HG03342 (cell line): ENCODE data around the gene P4HB.

Experiments
- ATAC-seq: cut with Tn5 transposase; IDR thresholded peaks from one replicate; pipeline ENCODE4 v1.9.1; 2021; ENCODE audit warnings: mild to moderate bottlenecking, moderate library complexity; ENCODE audit not compliant: unreplicated experiment

Gene P4HB

DNA sequence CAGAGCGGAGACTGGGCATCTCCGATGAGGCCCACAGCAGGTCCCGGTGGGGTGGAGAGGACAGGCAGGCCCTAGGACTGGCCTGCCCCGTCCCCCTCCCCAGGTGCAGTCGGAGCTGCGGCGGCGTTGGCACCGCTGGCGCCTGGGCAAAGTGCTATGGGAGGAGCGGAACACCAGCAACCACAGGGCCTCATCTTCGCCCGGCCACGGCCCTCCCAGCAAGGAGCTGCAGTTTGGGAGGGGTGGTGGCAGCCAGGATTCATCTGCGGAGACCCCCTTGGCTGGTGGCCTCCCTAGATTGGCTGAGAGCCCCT is 47.0 kb downstream of the P4HB start:
- ATAC-seq: no peak

- ATAC-seq: no peak
These were observed 47.6 kb downstream of the P4HB start for GRCh38 chr17:81812571-81813370.

GRCh38 chr17:81811705-81812570 is 48.4 kb downstream of the P4HB start:
- ATAC-seq: no peak

DNA sequence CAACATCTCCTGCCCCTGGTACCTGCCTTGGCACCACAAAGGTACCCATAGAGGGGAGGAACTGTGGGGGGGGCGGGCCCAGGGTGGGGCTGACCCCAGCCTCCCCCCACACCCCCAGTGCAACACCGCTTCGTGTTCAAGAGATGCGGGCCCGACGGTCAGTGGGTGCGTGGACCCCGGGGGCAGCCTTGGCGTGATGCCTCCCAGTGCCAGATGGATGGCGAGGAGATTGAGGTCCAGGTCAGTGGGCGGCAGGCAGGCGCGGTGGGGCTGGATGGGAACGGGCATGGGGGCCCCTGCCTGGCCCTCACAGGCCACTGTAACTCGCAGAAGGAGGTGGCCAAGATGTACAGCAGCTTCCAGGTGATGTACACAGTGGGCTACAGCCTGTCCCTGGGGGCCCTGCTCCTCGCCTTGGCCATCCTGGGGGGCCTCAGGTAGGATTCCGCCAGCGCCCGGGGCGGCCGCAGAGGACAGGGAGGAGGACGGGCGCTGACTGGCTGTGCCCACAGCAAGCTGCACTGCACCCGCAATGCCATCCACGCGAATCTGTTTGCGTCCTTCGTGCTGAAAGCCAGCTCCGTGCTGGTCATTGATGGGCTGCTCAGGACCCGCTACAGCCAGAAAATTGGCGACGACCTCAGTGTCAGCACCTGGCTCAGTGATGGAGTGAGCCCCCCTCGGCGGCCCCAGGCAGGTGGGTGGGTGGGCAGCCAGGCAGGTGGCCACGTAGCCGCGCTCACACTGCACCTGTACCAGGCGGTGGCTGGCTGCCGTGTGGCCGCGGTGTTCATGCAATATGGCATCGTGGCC is 49.2 kb downstream of the P4HB start:
- ATAC-seq: no peak

GRCh38 chr17:81810476-81810875 is 49.9 kb downstream of the P4HB start:
- ATAC-seq: no peak

DNA sequence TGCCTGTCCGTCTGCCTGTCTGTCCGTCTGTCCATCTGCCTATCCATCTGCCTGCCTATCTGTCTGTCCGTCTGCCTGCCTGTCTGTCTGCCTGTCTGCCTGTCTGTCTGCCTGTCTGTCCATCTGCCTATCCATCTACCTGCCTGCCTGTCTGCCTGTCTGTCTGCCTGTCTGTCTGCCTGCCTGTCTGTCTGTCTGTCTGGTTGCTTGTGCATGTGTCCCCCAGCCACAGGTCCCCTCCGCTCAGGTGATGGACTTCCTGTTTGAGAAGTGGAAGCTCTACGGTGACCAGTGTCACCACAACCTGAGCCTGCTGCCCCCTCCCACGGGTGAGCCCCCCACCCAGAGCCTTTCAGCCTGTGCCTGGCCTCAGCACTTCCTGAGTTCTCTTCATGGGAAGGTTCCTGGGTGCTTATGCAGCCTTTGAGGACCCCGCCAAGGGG is 50.8 kb downstream of the P4HB start:
- ATAC-seq: no peak

- ATAC-seq: no peak
These were observed 51.4 kb downstream of the P4HB start for GRCh38 chr17:81808778-81809555.

DNA sequence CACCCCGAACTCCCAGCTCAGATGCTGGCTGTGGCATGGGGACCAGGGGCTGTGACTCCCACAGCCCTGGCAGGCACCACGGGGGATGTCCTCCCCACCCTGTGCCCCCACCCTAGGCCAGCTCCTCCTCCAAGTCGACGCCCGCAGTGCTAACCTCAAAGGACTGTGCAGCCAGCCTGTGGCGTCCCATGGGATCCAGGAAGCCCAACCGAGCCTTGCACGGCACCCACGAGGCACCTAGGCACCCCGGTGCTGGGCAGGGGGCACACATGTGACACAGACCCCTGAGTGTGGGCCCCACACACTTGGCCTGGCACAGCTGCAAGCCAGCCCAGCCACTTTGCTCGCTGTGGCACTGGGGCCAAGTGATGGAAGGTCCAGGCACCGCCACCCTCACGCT is 52.5 kb downstream of the P4HB start:
- ATAC-seq: no peak

DNA sequence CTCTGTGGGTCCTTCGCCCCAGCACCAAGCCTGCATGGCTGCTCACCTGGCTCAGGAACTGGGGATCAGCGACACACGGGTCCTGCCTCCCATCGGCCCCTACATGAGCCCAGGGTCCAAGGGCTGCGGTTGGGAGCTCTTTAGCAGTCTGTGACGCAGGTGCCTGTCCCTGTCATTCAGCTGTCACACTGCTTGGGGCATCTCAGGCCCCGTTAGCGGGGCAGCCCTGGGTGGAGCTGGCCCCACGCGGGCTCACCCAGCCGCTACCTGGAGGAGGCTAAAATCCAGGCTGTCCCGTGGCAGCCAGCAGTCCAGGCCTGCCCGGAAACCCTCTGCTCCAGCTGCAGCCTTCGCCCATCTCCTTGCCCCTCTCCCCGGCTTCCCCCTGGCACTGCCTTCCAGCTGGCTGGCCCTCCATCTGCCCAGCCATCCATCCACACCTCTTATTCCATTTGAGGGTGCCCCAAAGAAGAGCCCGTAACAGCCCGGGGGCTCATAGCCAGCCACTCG is 53.1 kb downstream of the P4HB start:
- no peak for ATAC-seq

DNA sequence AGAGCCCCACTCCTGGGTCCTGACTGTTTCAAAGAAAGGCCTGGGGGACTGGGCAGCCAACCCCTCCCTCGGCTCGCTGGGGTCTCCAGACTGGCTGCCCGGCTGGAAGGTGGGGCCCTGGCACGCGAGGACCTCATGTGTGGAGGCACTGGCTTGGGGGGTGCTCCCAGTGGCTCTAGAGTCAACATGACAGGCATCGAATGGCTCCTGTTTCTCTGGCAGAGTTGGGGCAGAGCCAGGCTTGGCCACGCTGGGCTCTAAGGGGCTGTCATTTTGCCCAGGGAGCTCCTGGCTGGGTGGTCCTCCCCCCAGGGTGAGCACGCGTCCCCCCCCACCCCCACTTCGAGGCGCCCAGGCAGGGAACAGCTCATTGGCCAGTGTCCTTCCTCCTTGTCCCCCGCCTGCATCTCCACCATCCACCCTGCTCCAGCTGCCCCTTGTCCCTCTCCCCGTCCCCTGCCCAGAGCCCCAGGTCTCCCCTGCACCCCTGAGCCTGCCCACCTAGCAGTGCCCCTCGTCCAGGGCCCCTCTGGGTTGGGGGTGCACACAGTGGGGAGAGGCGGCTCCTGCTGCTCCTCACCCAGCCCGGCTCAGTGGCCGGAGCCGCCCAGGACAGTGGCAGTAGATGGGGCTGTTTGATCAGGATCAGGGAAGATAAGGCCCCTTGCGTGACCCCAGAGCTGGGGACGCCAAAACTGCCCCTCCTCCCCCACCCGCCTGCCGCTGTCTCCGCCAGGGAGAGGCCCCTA is 53.7 kb downstream of the P4HB start:
- no peak for ATAC-seq

DNA sequence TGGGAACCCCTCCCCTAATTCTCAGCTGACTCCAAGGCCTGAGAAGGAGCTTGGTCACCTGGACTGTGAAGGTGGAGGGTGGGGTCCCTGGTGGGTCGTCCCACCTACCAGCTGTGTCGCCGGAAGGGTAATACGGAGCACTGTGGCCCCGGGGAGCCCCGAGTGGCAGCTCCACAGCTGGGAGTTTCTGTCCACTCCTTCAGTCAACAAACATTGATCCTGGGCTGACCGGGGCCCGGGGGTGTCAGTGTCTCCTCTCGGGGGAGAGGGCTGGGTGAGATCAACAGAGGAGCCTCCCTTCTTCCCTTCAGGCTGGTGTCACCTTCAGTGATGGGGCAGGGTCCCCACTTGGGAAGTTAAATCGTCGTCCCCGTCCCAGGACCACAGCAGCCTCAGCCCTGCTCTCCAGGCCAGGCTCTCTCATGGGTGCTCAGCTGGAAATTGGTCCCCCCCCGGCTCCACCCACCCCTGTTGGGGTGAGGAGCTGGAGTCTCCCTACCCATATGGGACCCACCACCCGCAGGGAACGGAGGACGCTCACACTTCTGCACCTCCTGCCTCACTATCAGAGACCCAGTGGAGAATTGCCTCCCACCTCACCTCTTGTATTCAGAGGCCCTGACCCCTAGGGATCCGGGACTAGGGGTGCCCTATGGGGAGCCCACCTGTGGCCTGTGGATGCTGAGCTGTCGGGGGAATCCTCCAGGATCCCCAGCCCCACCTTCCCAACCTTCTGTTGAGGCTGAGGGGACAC is 54.5 kb downstream of the P4HB start:
- no peak for ATAC-seq

- no peak for ATAC-seq
These were observed 55.6 kb downstream of the P4HB start for GRCh38 chr17:81804559-81805399.

DNA sequence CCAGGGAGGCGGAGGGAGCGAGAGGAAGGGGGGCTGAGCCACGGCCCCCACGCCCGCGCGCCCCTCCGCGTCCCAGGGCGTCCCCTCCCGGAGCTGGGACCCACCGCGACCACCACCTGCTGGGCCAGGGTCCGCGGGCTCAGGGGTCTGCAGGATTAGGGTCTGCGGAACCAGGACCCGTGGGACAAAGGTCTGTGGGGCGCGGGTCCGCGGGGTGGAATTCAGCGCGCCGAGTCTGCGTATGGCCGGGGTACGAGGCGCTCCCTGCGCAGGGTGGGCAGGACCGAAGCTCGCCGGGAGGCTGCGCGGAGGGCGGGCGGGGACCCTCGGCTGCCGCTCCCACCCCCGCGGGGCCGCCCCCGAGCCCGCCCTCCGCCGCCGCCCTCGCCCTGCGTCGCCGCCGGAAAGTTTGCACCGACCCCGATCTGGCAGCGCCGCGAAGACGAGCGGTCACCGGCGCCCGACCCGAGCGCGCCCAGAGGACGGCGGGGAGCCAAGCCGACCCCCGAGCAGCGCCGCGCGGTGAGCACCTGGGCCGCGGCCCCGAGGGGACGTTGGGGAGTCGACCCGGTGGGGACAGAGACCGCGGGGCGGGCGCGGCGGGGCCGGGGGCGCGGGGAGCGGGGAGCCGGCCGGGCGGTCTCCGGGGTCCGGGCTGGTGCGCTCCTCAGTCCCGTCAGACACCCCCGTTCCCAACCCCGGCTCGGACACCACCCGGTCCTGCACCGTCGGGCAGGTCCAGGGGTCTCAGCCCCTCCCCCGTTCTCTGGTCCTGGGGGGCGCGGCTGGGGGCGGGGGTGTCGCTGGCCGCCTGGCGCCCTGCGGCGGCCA is 56.4 kb downstream of the P4HB start, which contains the start of gene GCGR:
TSS of gene GCGR (plus strand) at position 423 of the 831 bp plus-strand sequence. CDS start 4,869 bp downstream, outside the sequence.
- no peak for ATAC-seq

DNA sequence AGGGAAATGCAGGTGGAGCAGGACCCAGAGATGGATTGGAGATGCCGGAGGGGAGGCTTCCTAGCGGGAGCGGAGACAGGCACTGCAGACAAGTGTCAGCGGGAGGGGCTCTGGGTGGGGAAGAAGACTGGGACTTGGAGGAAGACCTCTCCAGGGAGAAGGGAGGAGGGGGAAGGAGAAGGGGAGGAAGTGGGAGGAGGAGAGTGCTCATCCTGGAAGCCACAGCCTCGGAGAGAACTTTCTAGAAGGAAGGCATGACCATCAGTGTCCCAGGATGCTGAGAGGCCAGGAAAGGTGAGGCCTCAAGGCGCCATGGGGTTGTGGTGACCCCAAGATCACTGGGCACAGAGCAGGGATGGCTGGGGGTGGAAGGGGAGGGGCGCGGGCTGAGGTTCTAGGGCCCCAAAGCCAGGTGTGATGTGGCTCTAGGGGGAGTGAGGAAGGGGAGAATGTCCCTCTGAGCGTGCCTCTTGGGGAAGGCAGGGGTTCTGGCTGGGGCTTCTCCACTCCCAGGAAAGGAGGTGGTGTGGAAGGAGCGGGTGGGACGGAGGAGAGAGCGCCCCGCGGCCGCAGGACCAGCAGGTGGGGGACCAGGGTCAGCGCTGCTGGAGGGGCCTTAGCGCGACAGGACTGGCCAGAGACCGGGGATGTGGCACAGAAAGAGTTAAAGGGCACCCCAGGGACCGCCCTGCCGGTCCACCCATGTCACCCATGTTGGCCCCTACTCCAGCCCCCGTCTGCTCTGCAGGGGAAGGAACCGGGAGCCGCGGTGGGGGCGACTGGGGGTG is 57.3 kb downstream of the P4HB start:
- no peak for ATAC-seq

- ATAC-seq: no peak
These were observed 58.1 kb downstream of the P4HB start for GRCh38 chr17:81802048-81802758.

GRCh38 chr17:81801327-81801726 is 59.0 kb downstream of the P4HB start:
- ATAC-seq: no peak
